Liver (tissue), 9 donors: ENCODE data around the gene PTK7. TPM values are rescaled to one million over a fixed set of nuclear protein-coding genes. Genes with fewer than 3 reads are reported as not detected.

Experiments used
- DNase-seq: peaks from one replicate; pipeline ENCODE4 v3.0.0-alpha.2; 2017; ENCODE audit warnings: low spot score
- H3K27ac ChIP-seq, 2 donors: one replicate each; pipeline ENCODE4 v1.7.0; 2013; ENCODE audit warnings: inconsistent platforms in 2 of 2, low read length in 2 of 2, control low read depth in 1 of 2, low read depth in 1 of 2, mild to moderate bottlenecking in 1 of 2
- H3K27me3 ChIP-seq, 4 donors: one replicate each; pipeline versions ENCODE4 v1.6.1 to v1.7.0; 2013; ENCODE audit warnings: low read length in 3 of 4, inconsistent platforms in 1 of 4, mild to moderate bottlenecking in 1 of 4, moderate library complexity in 1 of 4; ENCODE audit not compliant: control insufficient read depth in 4 of 4, insufficient read depth in 4 of 4
- H3K36me3 ChIP-seq, 4 donors: one replicate each; pipeline versions ENCODE4 v1.6.1 to v1.7.0; 2013; ENCODE audit warnings: low read length in 3 of 4, mild to moderate bottlenecking in 3 of 4, low read depth in 1 of 4, moderate library complexity in 1 of 4; ENCODE audit not compliant: control insufficient read depth in 4 of 4, insufficient read depth in 3 of 4
- H3K4me1 ChIP-seq, 4 donors: one replicate each; pipeline versions ENCODE4 v1.6.1 to v1.7.0; 2013; ENCODE audit warnings: low read length in 3 of 4, mild to moderate bottlenecking in 3 of 4, moderate library complexity in 1 of 4; ENCODE audit not compliant: control insufficient read depth in 4 of 4, insufficient read depth in 4 of 4
- H3K4me3 ChIP-seq, 3 donors: one replicate each; pipeline versions ENCODE4 v1.6.1 to v1.7.0; 2013; ENCODE audit warnings: low read length in 3 of 3, control low read depth in 1 of 3, low read depth in 1 of 3, mild to moderate bottlenecking in 1 of 3
- H3K9ac ChIP-seq, 2 donors: one replicate each; pipeline ENCODE4 v1.7.0; 2013; ENCODE audit warnings: low read length in 2 of 2, mild to moderate bottlenecking in 2 of 2, moderate library complexity in 2 of 2, control low read depth in 1 of 2, low read depth in 1 of 2
- H3K9me3 ChIP-seq, 4 donors: one replicate each; pipeline versions ENCODE4 v1.6.1 to v1.7.0; 2013; ENCODE audit warnings: low read length in 3 of 4; ENCODE audit not compliant: control insufficient read depth in 4 of 4
- ATF3 ChIP-seq: IDR thresholded peaks from 2 replicates; pipeline ENCODE4 v1.6.1; 2016; ENCODE audit warnings: antibody characterized with exemption
- CTCF ChIP-seq: fragments of 150-350 bp; IDR thresholded peaks from 2 replicates; pipeline ENCODE4 v1.5.1; 2017; ENCODE audit warnings: improper control_type of control experiment, low read depth, low read length; ENCODE audit not compliant: missing input control
- EGR1 ChIP-seq, 2 donors: IDR thresholded peaks; 2 replicates each; pipeline ENCODE4 v1.6.1; 2016 to 2018; ENCODE audit warnings: antibody characterized with exemption in 2 of 2, low read depth in 2 of 2
- FOXA1 ChIP-seq: IDR thresholded peaks from 2 replicates; pipeline ENCODE4 v1.6.1; 2016; ENCODE audit warnings: antibody characterized with exemption
- FOXA2 ChIP-seq: IDR thresholded peaks from 2 replicates; pipeline ENCODE4 v1.6.1; 2016; ENCODE audit warnings: antibody characterized with exemption
- GABPA ChIP-seq, 2 donors: IDR thresholded peaks in 1 of 2; conservative IDR thresholded peaks in 1 of 2; 2 replicates each; pipeline ENCODE4 v1.6.1; 2016; ENCODE audit warnings: antibody characterized with exemption in 2 of 2, mild to moderate bottlenecking in 1 of 2, moderate library complexity in 1 of 2
- HNF4A ChIP-seq, 2 donors: conservative IDR thresholded peaks; 2 replicates each; pipeline ENCODE4 v1.6.1; 2016; ENCODE audit warnings: antibody characterized with exemption in 2 of 2, mild to moderate bottlenecking in 2 of 2
- HNF4G ChIP-seq: IDR thresholded peaks from 2 replicates; pipeline ENCODE4 v1.6.1; 2016; ENCODE audit warnings: antibody characterized with exemption
- JUND ChIP-seq, 2 donors: IDR thresholded peaks; 2 replicates each; pipeline ENCODE4 v1.6.1; 2016; ENCODE audit warnings: antibody characterized with exemption in 2 of 2
- MAX ChIP-seq: IDR thresholded peaks from 2 replicates; pipeline ENCODE4 v1.6.1; 2016; ENCODE audit warnings: antibody characterized with exemption
- NR2F2 ChIP-seq: IDR thresholded peaks from 2 replicates; pipeline ENCODE4 v1.6.1; 2016; ENCODE audit warnings: antibody characterized with exemption
- RAD21 ChIP-seq, 2 donors: IDR thresholded peaks; 2 replicates each; pipeline ENCODE4 v1.6.1; 2016; ENCODE audit warnings: antibody characterized with exemption in 2 of 2, mild to moderate bottlenecking in 2 of 2
- REST ChIP-seq: IDR thresholded peaks from 2 replicates; pipeline ENCODE4 v1.6.1; 2016; ENCODE audit warnings: antibody characterized with exemption, mild to moderate bottlenecking
- RXRA ChIP-seq, 2 donors: IDR thresholded peaks; 2 replicates each; pipeline ENCODE4 v1.6.1; 2017 to 2018; ENCODE audit warnings: antibody characterized with exemption in 2 of 2, mild to moderate bottlenecking in 1 of 2
- SP1 ChIP-seq: IDR thresholded peaks from 2 replicates; pipeline ENCODE4 v1.6.1; 2018; ENCODE audit warnings: antibody characterized with exemption, mild to moderate bottlenecking
- TAF1 ChIP-seq: conservative IDR thresholded peaks from 2 replicates; pipeline ENCODE4 v1.6.1; 2016; ENCODE audit warnings: antibody characterized with exemption, mild to moderate bottlenecking
- YY1 ChIP-seq: IDR thresholded peaks from 2 replicates; pipeline ENCODE4 v1.6.1; 2016; ENCODE audit warnings: antibody characterized with exemption, mild to moderate bottlenecking
- ZBTB33 ChIP-seq: IDR thresholded peaks from 2 replicates; pipeline ENCODE4 v1.6.1; 2016; ENCODE audit warnings: antibody characterized with exemption
- WGBS: extraction: QIAGEN DNeasy Blood & Tissue Kit; methylation state at CpG from one replicate; pipeline ENCODE4 v1.1.7; 2013; 5-methylcytosine and 5-hydroxymethylcytosine counted together
- polyA plus RNA-seq, 2 donors: library from polyadenylated mRNA; stranded (reverse) in 1 of 2; unstranded in 1 of 2; fragments of 200-250 nt in 1 of 2; fragments of >200 nt in 1 of 2; fragmentation: Nextera tagmentation in 1 of 2; extraction: Ambion mirVana in 1 of 2; gene quantifications; one replicate each; pipeline versions ENCODE4 v1.2.1 to v1.2.3, GENCODE V29; 2013 to 2015
- total RNA-seq, 2 donors: library from RNA; depleted of rRNA; stranded (reverse); fragments of >200 nt; gene quantifications; one replicate each; pipeline ENCODE4 v1.2.3, GENCODE V29; 2014
- donor health status: healthy.
- donor health status: healthy.
- donor health status: healthy.
- donor health status: healthy.
- donor health status: healthy.

PTK7 gene
- total and polyA plus RNA-seq, 4 donors, result 0.67 to 10.5 (median 1.3) TPM

GRCh38 chr6:43043310-43043709, 32.8 kb upstream of the PTK7 start:
- H3K4me3 ChIP-seq, result no peak overlapping the region
- H3K9ac ChIP-seq, result no peak overlapping the region
- no peak overlapping the region for H3K27ac ChIP-seq
- H3K9me3 ChIP-seq, result no peaks in the 10 kb centered on the region
- H3K27me3 ChIP-seq, result no peaks in the 10 kb centered on the region
- no peaks in the 10 kb centered on the region for H3K4me1 ChIP-seq
- no peak for DNase-seq
- 95% methylated on average over 9 of the region's 9 CpGs for WGBS
- TF ChIP-seq HNF4A (conservative IDR thresholded peaks at IDR 0.05) (no peak), TAF1 (no peak), RXRA (IDR thresholded peaks at IDR 0.05) (no peak), EGR1 (IDR thresholded peaks at IDR 0.05; ENCODE audit: low read depth in 2 of 2) (no peak), JUND (IDR thresholded peaks at IDR 0.05) (no peak), NR2F2 (no peak), MAX (no peak)
- peaks cover 9 to 60% (median 32%) of the 10 kb centered on the region in 4 donors for H3K36me3 ChIP-seq

GRCh38 chr6:43045371-43045930, 30.7 kb upstream of the PTK7 start:
- no peaks in the 10 kb centered on the region for H3K4me1 ChIP-seq
- 94% methylated on average over 11 of the region's 11 CpGs for WGBS
- H3K9me3 ChIP-seq, result no peaks in the 10 kb centered on the region
- H3K36me3 ChIP-seq, result peaks cover 9 to 62% (median 27%) of the 10 kb centered on the region in 4 donors
- H3K27ac ChIP-seq, result no peak overlapping the region
- no peak for TF ChIP-seq GABPA (IDR thresholded peaks at IDR 0.05 in 1 of 2, conservative IDR thresholded peaks at IDR 0.05 in 1 of 2)
- TF ChIP-seq REST, result no peak
- no peak for TF ChIP-seq RXRA (IDR thresholded peaks at IDR 0.05)
- TF ChIP-seq YY1, result no peak
- TF ChIP-seq HNF4A (conservative IDR thresholded peaks at IDR 0.05), result no peak
- TF ChIP-seq EGR1 (IDR thresholded peaks at IDR 0.05; ENCODE audit: low read depth in 2 of 2), result no peak
- no peak for TF ChIP-seq FOXA1
- TF ChIP-seq ZBTB33, result no peak
- TF ChIP-seq SP1, result no peak
- no peak for TF ChIP-seq TAF1
- TF ChIP-seq HNF4G, result no peak
- TF ChIP-seq FOXA2, result no peak
- no peak for TF ChIP-seq NR2F2
- TF ChIP-seq RAD21 (IDR thresholded peaks at IDR 0.05), result no peak
- no peak for TF ChIP-seq JUND (IDR thresholded peaks at IDR 0.05)
- TF ChIP-seq MAX, result no peak
- TF ChIP-seq CTCF, result no peak
- no peak for TF ChIP-seq ATF3
- no peak for DNase-seq
- H3K4me3 ChIP-seq, result no peak overlapping the region
- no peaks in the 10 kb centered on the region for H3K27me3 ChIP-seq
- H3K9ac ChIP-seq, result no peak overlapping the region
